Loucy (cell line): ENCODE data around the gene PLCG1.

Experiments
- H2AFZ ChIP-seq: fragments of 200-600 bp; sonication (generic); 2 replicates; pipeline ENCODE4 v1.6.0; 2016; ENCODE audit warnings: antibody characterized with exemption, mild to moderate bottlenecking, low read length, moderate library complexity
- H3F3A ChIP-seq: fragments of 200-600 bp; 2 replicates; pipeline ENCODE4 v1.6.0; 2016; ENCODE audit warnings: antibody characterized with exemption, low read depth, mild to moderate bottlenecking
- H3K27me3 ChIP-seq: fragments of 200-600 bp; sonication (generic); 2 replicates; pipeline ENCODE4 v1.6.1; 2014; ENCODE audit warnings: low read length, mild to moderate bottlenecking; ENCODE audit not compliant: insufficient read depth, poor library complexity, severe bottlenecking
- H3K36me3 ChIP-seq: fragments of 200-600 bp; sonication (generic); 2 replicates; pipeline ENCODE4 v1.6.1; 2016; ENCODE audit warnings: low read length; ENCODE audit not compliant: insufficient read depth
- H3K4me1 ChIP-seq: fragments of 200-600 bp; sonication (generic); 2 replicates; pipeline ENCODE4 v1.5.1; 2014; ENCODE audit warnings: low read length, mild to moderate bottlenecking; ENCODE audit not compliant: insufficient read depth, poor library complexity, severe bottlenecking
- H3K4me2 ChIP-seq: fragments of 200-600 bp; sonication (generic); 2 replicates; pipeline ENCODE4 v1.6.0; 2014; ENCODE audit warnings: antibody characterized with exemption, low read length, low read depth, mild to moderate bottlenecking; ENCODE audit not compliant: poor library complexity, severe bottlenecking
- H3K4me3 ChIP-seq: fragments of 200-600 bp; sonication (generic); 2 replicates; pipeline ENCODE4 v1.5.1; 2014; ENCODE audit warnings: low read length, mild to moderate bottlenecking, mixed read lengths; ENCODE audit not compliant: poor library complexity, severe bottlenecking
- H3K79me2 ChIP-seq: fragments of 200-600 bp; sonication (generic); 2 replicates; pipeline ENCODE4 v1.6.1; 2014; ENCODE audit warnings: low read length; ENCODE audit not compliant: insufficient read depth
- H3K9ac ChIP-seq: fragments of 200-600 bp; sonication (generic); 2 replicates; pipeline ENCODE4 v1.6.0; 2014; ENCODE audit warnings: mild to moderate bottlenecking, low read depth, low read length, moderate library complexity; ENCODE audit not compliant: poor library complexity, severe bottlenecking
- H3K9me2 ChIP-seq: fragments of 200-600 bp; sonication (generic); replicated peaks from 2 replicates; pipeline ENCODE4 v1.6.1; 2016; ENCODE audit warnings: low read depth, low read length, mixed read lengths
- H3K9me3 ChIP-seq: fragments of 200-600 bp; sonication (generic); 2 replicates; pipeline ENCODE4 v1.6.1; 2014; ENCODE audit warnings: mild to moderate bottlenecking, antibody characterized with exemption, low read length, low read depth; ENCODE audit not compliant: insufficient read depth
- H4K20me1 ChIP-seq: fragments of 200-600 bp; sonication (generic); 2 replicates; pipeline ENCODE4 v1.6.0; 2014; ENCODE audit warnings: antibody characterized with exemption, low read length, mild to moderate bottlenecking; ENCODE audit not compliant: insufficient read depth, poor library complexity, severe bottlenecking
- EZH2phosphoT487 ChIP-seq: fragments of 200-600 bp; IDR thresholded peaks from 2 replicates; pipeline ENCODE4 v1.6.1; 2018; ENCODE audit warnings: antibody characterized with exemption, mild to moderate bottlenecking, moderate library complexity, borderline replicate concordance
- TF ChIP-seq, protein P1 (sequence below): fragments of 200-600 bp; sonication (generic); conservative IDR thresholded peaks from 2 replicates; pipeline ENCODE4 v1.5.1; 2014; ENCODE audit warnings: mild to moderate bottlenecking, antibody characterized with exemption, low read length

PLCG1 gene

DNA sequence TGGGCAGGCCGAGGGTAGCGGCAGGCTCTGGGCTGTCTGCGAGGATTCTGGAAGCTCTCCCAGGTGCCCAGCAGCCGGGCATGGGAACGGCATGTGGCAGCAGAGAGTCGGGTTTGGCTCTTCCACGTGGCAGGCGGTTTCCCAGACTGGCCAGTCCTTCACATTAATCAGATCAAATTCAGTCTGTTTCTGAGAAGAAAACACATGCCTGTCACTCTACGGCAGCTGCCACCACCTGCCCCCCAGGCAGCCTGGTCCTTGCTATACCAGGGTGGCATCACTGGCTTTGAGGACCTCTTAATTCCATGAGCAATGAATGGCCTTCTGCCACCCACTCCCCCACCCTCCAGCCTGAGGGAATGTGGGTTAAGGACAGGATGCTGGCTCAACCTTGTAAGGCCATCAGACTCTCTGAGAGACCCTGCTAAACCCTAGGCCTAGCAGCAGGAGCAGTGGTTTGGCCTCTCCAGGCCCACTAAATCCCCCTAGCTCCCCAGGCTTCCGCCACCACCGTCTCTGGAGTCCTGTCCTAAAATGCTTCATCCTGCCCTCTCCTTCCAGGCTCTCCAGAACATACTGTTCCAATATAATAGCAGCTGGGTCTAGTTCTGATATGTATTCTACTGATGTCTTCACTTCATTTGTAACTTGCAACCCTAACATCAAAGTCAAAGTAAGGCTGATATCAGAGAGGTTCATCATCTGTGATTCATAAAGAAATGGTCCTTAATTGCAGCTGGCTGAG is 47.8 kb downstream of the PLCG1 start:
- H3K4me2 ChIP-seq, result no peak overlapping the region
- H3K4me3 ChIP-seq, result no peak overlapping the region
- no peaks in the 10 kb centered on the region for H4K20me1 ChIP-seq
- H3K36me3 ChIP-seq, result no peaks in the 10 kb centered on the region; the same call in 1 of the 2 replicates
- H3K4me1 ChIP-seq, result no peaks in the 10 kb centered on the region
- no peak overlapping the region for H3K9ac ChIP-seq
- H2AFZ ChIP-seq, result no peak overlapping the region
- TF ChIP-seq EZH2phosphoT487, result no peak
- TF ChIP-seq, protein P1, sequence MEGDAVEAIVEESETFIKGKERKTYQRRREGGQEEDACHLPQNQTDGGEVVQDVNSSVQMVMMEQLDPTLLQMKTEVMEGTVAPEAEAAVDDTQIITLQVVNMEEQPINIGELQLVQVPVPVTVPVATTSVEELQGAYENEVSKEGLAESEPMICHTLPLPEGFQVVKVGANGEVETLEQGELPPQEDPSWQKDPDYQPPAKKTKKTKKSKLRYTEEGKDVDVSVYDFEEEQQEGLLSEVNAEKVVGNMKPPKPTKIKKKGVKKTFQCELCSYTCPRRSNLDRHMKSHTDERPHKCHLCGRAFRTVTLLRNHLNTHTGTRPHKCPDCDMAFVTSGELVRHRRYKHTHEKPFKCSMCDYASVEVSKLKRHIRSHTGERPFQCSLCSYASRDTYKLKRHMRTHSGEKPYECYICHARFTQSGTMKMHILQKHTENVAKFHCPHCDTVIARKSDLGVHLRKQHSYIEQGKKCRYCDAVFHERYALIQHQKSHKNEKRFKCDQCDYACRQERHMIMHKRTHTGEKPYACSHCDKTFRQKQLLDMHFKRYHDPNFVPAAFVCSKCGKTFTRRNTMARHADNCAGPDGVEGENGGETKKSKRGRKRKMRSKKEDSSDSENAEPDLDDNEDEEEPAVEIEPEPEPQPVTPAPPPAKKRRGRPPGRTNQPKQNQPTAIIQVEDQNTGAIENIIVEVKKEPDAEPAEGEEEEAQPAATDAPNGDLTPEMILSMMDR, result no peak
- no peaks in the 10 kb centered on the region for H3K79me2 ChIP-seq
- H3F3A ChIP-seq, result no peaks in the 10 kb centered on the region
- H3K27me3 ChIP-seq, result no peaks in the 10 kb centered on the region
- H3K9me3 ChIP-seq, result no peaks in the 10 kb centered on the region
- H3K9me2 ChIP-seq, result no peaks in the 10 kb centered on the region

DNA sequence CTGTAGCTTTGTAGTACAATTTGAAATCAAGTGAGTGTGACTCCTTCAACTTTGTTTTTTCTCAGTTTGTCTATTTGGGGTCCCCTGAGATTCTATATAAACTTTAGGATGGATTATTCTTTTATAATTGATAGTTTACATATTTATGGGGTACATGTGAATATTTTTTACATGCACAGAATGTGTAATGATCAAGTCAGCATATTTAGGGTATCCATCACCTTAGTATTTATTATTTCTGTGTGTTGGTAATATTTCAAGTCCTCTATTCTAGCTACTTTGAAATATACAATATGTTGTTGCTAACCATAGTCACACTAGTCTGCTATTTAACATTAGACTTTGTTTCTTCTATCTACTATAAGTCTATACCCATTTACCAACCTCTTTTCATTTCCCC is 50.3 kb downstream of the PLCG1 start:
- H3K4me3 ChIP-seq, result no peak overlapping the region
- H3K36me3 ChIP-seq, result peaks cover 6% of the 10 kb centered on the region; the same call in 1 of the 2 replicates
- H2AFZ ChIP-seq, result no peak overlapping the region
- no peaks in the 10 kb centered on the region for H3K9me2 ChIP-seq
- no peaks in the 10 kb centered on the region for H3K27me3 ChIP-seq
- TF ChIP-seq, protein P1, result no peak
- no peak for TF ChIP-seq EZH2phosphoT487
- H3F3A ChIP-seq, result no peaks in the 10 kb centered on the region
- H3K9ac ChIP-seq, result no peak overlapping the region
- no peaks in the 10 kb centered on the region for H4K20me1 ChIP-seq
- H3K9me3 ChIP-seq, result peaks cover 8% of the 10 kb centered on the region
- H3K4me2 ChIP-seq, result no peak overlapping the region
- H3K79me2 ChIP-seq, result no peaks in the 10 kb centered on the region
- no peaks in the 10 kb centered on the region for H3K4me1 ChIP-seq

DNA sequence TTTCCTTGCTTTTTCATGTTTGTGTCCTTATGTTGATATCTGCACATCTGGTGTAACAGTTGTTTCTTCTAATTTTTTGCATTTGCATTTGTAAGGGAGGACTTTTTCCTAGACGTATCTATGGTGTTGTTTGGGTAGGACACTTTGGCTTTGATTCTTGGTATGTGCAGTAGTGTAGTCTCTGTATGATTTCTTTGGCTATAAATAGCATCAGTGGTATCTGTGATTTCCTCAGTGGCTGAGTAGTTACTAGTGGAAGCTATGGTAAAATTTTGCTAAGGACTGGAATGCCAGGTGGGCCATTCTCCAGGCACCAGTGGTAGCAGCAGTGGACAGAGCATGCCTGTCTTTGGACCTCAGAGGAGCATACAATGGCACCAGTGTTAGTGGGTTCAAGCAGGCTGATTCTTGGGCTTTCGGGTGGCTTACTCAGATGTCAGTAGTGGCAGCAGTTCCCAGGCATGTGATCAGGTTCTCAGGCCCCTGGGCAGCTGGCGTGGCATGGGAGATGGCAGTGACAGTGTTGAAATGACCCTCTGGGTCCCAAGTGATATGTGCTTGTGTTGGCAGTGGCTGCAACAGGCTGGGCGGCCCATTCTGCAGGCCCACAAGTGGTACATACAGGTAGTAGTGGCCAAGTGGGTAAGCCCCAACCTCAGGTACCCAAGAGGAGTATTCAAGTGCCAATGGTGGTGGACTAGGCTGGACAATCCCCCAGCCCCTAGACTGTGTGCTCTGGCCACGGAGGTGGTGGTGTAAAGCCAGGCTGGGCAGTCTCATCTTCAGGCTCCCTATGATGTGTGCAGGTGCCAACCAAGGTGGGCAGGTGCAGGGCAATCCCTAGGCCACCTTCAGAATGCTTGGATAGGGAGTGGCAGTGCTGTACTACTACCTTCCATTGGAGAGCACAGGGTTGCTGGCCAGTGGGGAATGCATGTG is 54.5 kb downstream of the PLCG1 start:
- peaks cover 6% of the 10 kb centered on the region; the same call in 1 of the 2 replicates for H3K36me3 ChIP-seq
- peaks cover 8% of the 10 kb centered on the region for H3K9me3 ChIP-seq
- H3K4me2 ChIP-seq, result no peak overlapping the region
- no peaks in the 10 kb centered on the region for H4K20me1 ChIP-seq
- no peaks in the 10 kb centered on the region for H3K9me2 ChIP-seq
- TF ChIP-seq, protein P1, result no peak
- TF ChIP-seq EZH2phosphoT487, result no peak
- no peak overlapping the region for H2AFZ ChIP-seq
- H3K4me1 ChIP-seq, result no peaks in the 10 kb centered on the region
- H3K9ac ChIP-seq, result no peak overlapping the region
- no peaks in the 10 kb centered on the region for H3K79me2 ChIP-seq
- H3K4me3 ChIP-seq, result no peak overlapping the region
- no peaks in the 10 kb centered on the region for H3F3A ChIP-seq
- H3K27me3 ChIP-seq, result no peaks in the 10 kb centered on the region
